MM.1S (cell line): ENCODE measurements around the gene ATG16L2.
"Not testable (repeated sequence)": the region's sequence is repeated elsewhere in the genome, so short reads cannot be mapped to it uniquely, and the experiment has no call there.

Source experiments
- DNase-seq: peaks from one replicate; pipeline ENCODE4 v3.0.0-alpha.2; 2015
- H2AFZ ChIP-seq: fragments of 300-600 bp; sonication (generic); 2 replicates; pipeline ENCODE4 v1.6.0; 2016; ENCODE audit warnings: antibody characterized with exemption, low read length
- H3F3A ChIP-seq: fragments of 300-600 bp; sonication (generic); 2 replicates; pipeline ENCODE4 v1.6.1; 2016; ENCODE audit warnings: mild to moderate bottlenecking, antibody characterized with exemption, low read length, moderate library complexity, mixed read lengths; ENCODE audit not compliant: insufficient read depth
- H3K27ac ChIP-seq: fragments of 300-600 bp; sonication (generic); 2 replicates; pipeline ENCODE4 v1.5.1; 2016; ENCODE audit warnings: mild to moderate bottlenecking, low read length
- H3K27me3 ChIP-seq: fragments of 300-600 bp; sonication (generic); replicated peaks from 2 replicates; pipeline ENCODE4 v1.6.0; 2016; ENCODE audit warnings: low read length; ENCODE audit not compliant: insufficient read depth
- H3K36me3 ChIP-seq: fragments of 300-600 bp; sonication (generic); replicated peaks from 2 replicates; pipeline ENCODE4 v1.6.1; 2016; ENCODE audit warnings: mild to moderate bottlenecking, low read length, mixed read lengths; ENCODE audit not compliant: insufficient read depth
- H3K4me1 ChIP-seq: fragments of 300-600 bp; sonication (generic); 2 replicates; pipeline ENCODE4 v1.6.1; 2016; ENCODE audit warnings: low read length, mixed read lengths
- H3K4me2 ChIP-seq: fragments of 300-600 bp; sonication (generic); 2 replicates; pipeline ENCODE4 v1.6.0; 2016; ENCODE audit warnings: low read depth, low read length
- H3K4me3 ChIP-seq: fragments of 300-600 bp; sonication (generic); 2 replicates; pipeline ENCODE4 v1.5.1; 2016; ENCODE audit warnings: low read length, mixed read lengths
- H3K79me2 ChIP-seq: fragments of 300-600 bp; sonication (generic); 2 replicates; pipeline ENCODE4 v1.6.1; 2016; ENCODE audit warnings: mixed run types, low read length, mixed read lengths
- H3K9ac ChIP-seq: fragments of 300-600 bp; sonication (generic); 2 replicates; pipeline ENCODE4 v1.6.1; 2016; ENCODE audit warnings: low read length, mixed read lengths
- H3K9me2 ChIP-seq: fragments of 300-600 bp; sonication (generic); replicated peaks from 2 replicates; pipeline ENCODE4 v1.6.1; 2016; ENCODE audit warnings: mild to moderate bottlenecking, low read length, mixed read lengths; ENCODE audit not compliant: insufficient read depth
- H3K9me3 ChIP-seq: fragments of 300-600 bp; sonication (generic); replicated peaks from 2 replicates; pipeline ENCODE4 v1.6.1; 2016; ENCODE audit warnings: mild to moderate bottlenecking, low read length, mixed read lengths; ENCODE audit not compliant: insufficient read depth
- H4K20me1 ChIP-seq: fragments of 300-600 bp; sonication (generic); 2 replicates; pipeline ENCODE4 v1.6.1; 2016; ENCODE audit warnings: mild to moderate bottlenecking, low read length, moderate library complexity, mixed read lengths; ENCODE audit not compliant: insufficient read depth
- EZH2 ChIP-seq: fragments of 300-600 bp; sonication (generic); optimal IDR thresholded peaks from 2 replicates; pipeline ENCODE3; 2017; ENCODE audit warnings: low read depth, mild to moderate bottlenecking, antibody characterized with exemption, low read length, mixed read lengths
- EZH2phosphoT487 ChIP-seq: fragments of 300-600 bp; sonication (generic); IDR thresholded peaks from 2 replicates; pipeline ENCODE4 v1.6.1; 2018; ENCODE audit warnings: antibody characterized with exemption, low read length
- TF ChIP-seq, protein P1 (sequence below): fragments of 300-600 bp; sonication (generic); IDR thresholded peaks from 2 replicates; pipeline ENCODE4 v1.5.1; 2016; ENCODE audit warnings: antibody characterized with exemption, low read length, mixed read lengths

Gene ATG16L2

GRCh38 chr11:72802822-72803221 is 11.4 kb upstream of the ATG16L2 start:
- no peak for DNase-seq
- Histone ChIP-seq H3K9me3 (no peaks in the 10 kb centered on the region), H3F3A (no peaks in the 10 kb centered on the region; the same call in 1 of the 2 replicates), H3K27me3 (no peaks in the 10 kb centered on the region), H3K4me3 (no peak overlapping the region), H3K4me2 (no peak overlapping the region), H3K4me1 (no peaks in the 10 kb centered on the region), H3K27ac (no peak overlapping the region), H2AFZ (no peak overlapping the region), H3K36me3 (no peaks in the 10 kb centered on the region), H3K9ac (no peak overlapping the region), H4K20me1 (no peaks in the 10 kb centered on the region), H3K9me2 (no peaks in the 10 kb centered on the region), H3K79me2 (no peaks in the 10 kb centered on the region)
- TF ChIP-seq EZH2phosphoT487 (no peak), EZH2 (no peak)
- TF ChIP-seq, protein P1, sequence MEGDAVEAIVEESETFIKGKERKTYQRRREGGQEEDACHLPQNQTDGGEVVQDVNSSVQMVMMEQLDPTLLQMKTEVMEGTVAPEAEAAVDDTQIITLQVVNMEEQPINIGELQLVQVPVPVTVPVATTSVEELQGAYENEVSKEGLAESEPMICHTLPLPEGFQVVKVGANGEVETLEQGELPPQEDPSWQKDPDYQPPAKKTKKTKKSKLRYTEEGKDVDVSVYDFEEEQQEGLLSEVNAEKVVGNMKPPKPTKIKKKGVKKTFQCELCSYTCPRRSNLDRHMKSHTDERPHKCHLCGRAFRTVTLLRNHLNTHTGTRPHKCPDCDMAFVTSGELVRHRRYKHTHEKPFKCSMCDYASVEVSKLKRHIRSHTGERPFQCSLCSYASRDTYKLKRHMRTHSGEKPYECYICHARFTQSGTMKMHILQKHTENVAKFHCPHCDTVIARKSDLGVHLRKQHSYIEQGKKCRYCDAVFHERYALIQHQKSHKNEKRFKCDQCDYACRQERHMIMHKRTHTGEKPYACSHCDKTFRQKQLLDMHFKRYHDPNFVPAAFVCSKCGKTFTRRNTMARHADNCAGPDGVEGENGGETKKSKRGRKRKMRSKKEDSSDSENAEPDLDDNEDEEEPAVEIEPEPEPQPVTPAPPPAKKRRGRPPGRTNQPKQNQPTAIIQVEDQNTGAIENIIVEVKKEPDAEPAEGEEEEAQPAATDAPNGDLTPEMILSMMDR = no peak

GRCh38 chr11:72805216-72805615 is 9.0 kb upstream of the ATG16L2 start:
- DNase-seq = no peak
- Histone ChIP-seq H3K9me2 (no peaks in the 10 kb centered on the region), H3K4me1 (no peaks in the 10 kb centered on the region), H3K4me2 (no peak overlapping the region), H3K9ac (no peak overlapping the region), H2AFZ (no peak overlapping the region), H3K4me3 (no peak overlapping the region), H3K27me3 (no peaks in the 10 kb centered on the region), H3K9me3 (no peaks in the 10 kb centered on the region), H4K20me1 (no peaks in the 10 kb centered on the region), H3F3A (no peaks in the 10 kb centered on the region; the same call in 1 of the 2 replicates), H3K79me2 (no peaks in the 10 kb centered on the region), H3K27ac (no peak overlapping the region), H3K36me3 (no peaks in the 10 kb centered on the region)
- TF ChIP-seq EZH2phosphoT487 = no peak
- TF ChIP-seq, protein P1 = no peak
- TF ChIP-seq EZH2 = no peak

GRCh38 chr11:72806378-72806777 is 7.8 kb upstream of the ATG16L2 start:
- not testable (repeated sequence) for DNase-seq, H3K4me1 ChIP-seq, H3K4me2 ChIP-seq, H3K27ac ChIP-seq, H3K27me3 ChIP-seq, H4K20me1 ChIP-seq, H3F3A ChIP-seq, H3K4me3 ChIP-seq, H3K79me2 ChIP-seq, H2AFZ ChIP-seq, H3K9me2 ChIP-seq, H3K9me3 ChIP-seq, H3K9ac ChIP-seq, H3K36me3 ChIP-seq

DNA sequence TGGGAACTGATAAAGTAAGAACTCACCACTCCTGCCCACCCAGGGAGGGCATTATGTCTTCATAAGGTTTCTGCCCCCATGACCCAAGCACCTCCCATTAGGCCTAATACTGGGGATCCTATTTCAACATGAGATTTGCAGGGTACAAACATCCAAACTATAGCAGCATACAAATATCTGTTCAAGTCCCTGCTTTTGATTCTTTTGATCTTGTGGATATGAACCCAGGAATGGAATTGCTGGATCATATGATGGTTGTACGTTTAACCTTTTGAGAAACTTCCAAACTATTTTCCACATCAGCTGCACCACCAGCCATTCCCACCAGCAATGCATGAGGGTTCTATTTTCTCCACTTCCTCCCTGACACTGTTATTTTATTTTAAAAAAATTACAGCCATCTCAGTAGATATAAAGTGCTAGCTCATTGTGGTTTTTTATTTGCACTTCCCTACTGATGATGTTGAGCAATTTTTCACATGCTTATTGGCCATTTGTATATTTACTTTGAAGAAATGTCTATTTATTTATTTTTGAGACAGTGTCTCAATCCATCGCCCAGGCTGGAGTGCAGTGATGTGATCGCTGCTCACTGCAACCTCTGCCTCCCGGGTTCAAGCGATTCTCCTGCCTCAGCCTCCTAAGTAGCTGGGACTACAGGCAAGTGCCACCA is 7.1 kb upstream of the ATG16L2 start:
- Histone ChIP-seq H3F3A (no peaks in the 10 kb centered on the region; the same call in 1 of the 2 replicates), H3K9me3 (no peaks in the 10 kb centered on the region), H4K20me1 (no peaks in the 10 kb centered on the region), H3K27me3 (no peaks in the 10 kb centered on the region), H3K4me1 (no peaks in the 10 kb centered on the region; the same call in 1 of the 2 replicates), H3K36me3 (no peaks in the 10 kb centered on the region; the same call in 1 of the 2 replicates), H3K27ac (no peak overlapping the region), H3K9me2 (no peaks in the 10 kb centered on the region), H2AFZ (no peak overlapping the region), H3K9ac (no peak overlapping the region), H3K4me2 (no peak overlapping the region), H3K4me3 (no peak overlapping the region), H3K79me2 (peaks cover 15% of the 10 kb centered on the region)
- TF ChIP-seq, protein P1 = no peak
- TF ChIP-seq EZH2 = no peak
- TF ChIP-seq EZH2phosphoT487 = no peak
- DNase-seq = no peak
